Psoas muscle (tissue), 8 donors: ENCODE data around the gene SPC24. TPM values are rescaled to one million over a fixed set of nuclear protein-coding genes. Genes with fewer than 3 reads are reported as not detected.

Experiments used
- ATAC-seq, 4 donors: fragments of 200-7000 bp; cut with Tn5 transposase; one replicate each; pipeline ENCODE4 v1.9.1; 2020; ENCODE audit warnings: moderate library complexity in 3 of 4, mild to moderate bottlenecking in 2 of 4
- DNase-seq, 2 donors: peaks; one replicate each; pipeline ENCODE4 v3.0.0-alpha.2; 2020
- H3K27ac ChIP-seq: fragments of 200-600 bp; one replicate; pipeline ENCODE4 v1.8.0; 2022
- H3K27me3 ChIP-seq, 3 donors: fragments of 200-600 bp in 1 of 3; one replicate each; pipeline versions ENCODE4 v1.6.1 to v1.8.0; 2013 to 2022; ENCODE audit warnings: low read length in 2 of 3, mild to moderate bottlenecking in 2 of 3, moderate library complexity in 1 of 3; ENCODE audit not compliant: insufficient read depth in 3 of 3
- H3K36me3 ChIP-seq, 2 donors: fragments of 200-600 bp in 1 of 2; one replicate each; pipeline versions ENCODE4 v1.6.1 to v1.8.0; 2013 to 2022; ENCODE audit warnings: low read depth in 1 of 2, mild to moderate bottlenecking in 1 of 2, moderate library complexity in 1 of 2; ENCODE audit not compliant: insufficient read depth in 1 of 2
- H3K4me1 ChIP-seq: fragments of 200-600 bp; one replicate; pipeline ENCODE4 v1.8.0; 2022
- H3K4me3 ChIP-seq: fragments of 200-600 bp; one replicate; pipeline ENCODE4 v1.8.0; 2022; ENCODE audit warnings: mild to moderate bottlenecking
- H3K9me3 ChIP-seq: fragments of 200-600 bp; one replicate; pipeline ENCODE4 v1.8.0; 2022
- CTCF ChIP-seq: fragments of 200-600 bp; IDR thresholded peaks from one replicate; pipeline ENCODE4 v1.8.0; 2022; ENCODE audit warnings: antibody characterized with exemption
- WGBS, 3 donors: extraction: QIAGEN DNeasy Blood & Tissue Kit; methylation state at CpG; one replicate each; pipeline versions ENCODE4 v1.1.6 to v1.1.7; 2013; 5-methylcytosine and 5-hydroxymethylcytosine counted together
- intact Hi-C, 2 donors: fragments of 100-400 bp; cut with DNase I; formaldehyde crosslinking; loops; one replicate each; pipeline versions ENCODE4 v1.11.0 to v1.14.2; 2022
- polyA plus RNA-seq, 3 donors: library from polyadenylated mRNA; stranded (reverse); fragments of 200-250 nt; gene quantifications; one replicate each; pipeline ENCODE4 v1.2.3, GENCODE V29; 2013
- total RNA-seq, 4 donors: library from RNA; stranded (reverse); fragmentation: NEBNext Ultra II Directional in 2 of 4; extraction: Animal tissue kit (Norgen Biotek cat#: 25700) in 2 of 4; gene quantifications; one replicate each; pipeline versions ENCODE4 v1.2.1 to v1.2.4, GENCODE V29; 2021 to 2023
- donor health status: healthy with polysubstance abuse.
- donor health status: DM: no; HTN: no; CAD: no; lungs with moderate emphysema.
- donor health status: Bipolar disorder and iron deficiency.
- donor health status: healthy.
- donor health status: DM: yes; HTN: yes; CAD: no.
- donor health status: DM: no; HTN: no; CAD: no.
- donor health status: DM: no; HTN: no; CAD: no.
- donor health status: DM: yes; HTN: yes; CAD: no.

SPC24 gene
- total and polyA plus RNA-seq, 7 donors: 0.14 to 1.7 (median 0.55) TPM

- DNase-seq (no peak), ATAC-seq (no peak)
- intact Hi-C loops: no loop called here
- peaks cover 7% of the 10 kb centered on the region for H3K4me1 ChIP-seq
- H3K36me3 ChIP-seq: peaks cover 0 to 91% of the 10 kb centered on the region in 2 donors
- no peak overlapping the region for H3K4me3 ChIP-seq
- no peak overlapping the region for H3K27ac ChIP-seq
- no peak for TF ChIP-seq CTCF
- no peaks in the 10 kb centered on the region for H3K9me3 ChIP-seq
- 60 to 82% (median 65%) methylated on average over 27 of the region's 27 CpGs for WGBS, 3 donors
- no peaks in the 10 kb centered on the region for H3K27me3 ChIP-seq
Observed at GRCh38 chr19:11174336-11174735, 18.8 kb upstream of the SPC24 start.

- peaks cover under 1% of the 10 kb centered on the region for H3K4me1 ChIP-seq
- no peak for TF ChIP-seq CTCF
- ATAC-seq: no peak
- no peak overlapping the region for H3K4me3 ChIP-seq
- no peaks in the 10 kb centered on the region for H3K27me3 ChIP-seq
- DNase-seq: no peak
- H3K9me3 ChIP-seq: no peaks in the 10 kb centered on the region
- 78 to 82% (median 78%) methylated on average over 8 of the region's 8 CpGs for WGBS, 3 donors
- H3K36me3 ChIP-seq: peaks cover 0 to 97% of the 10 kb centered on the region in 2 donors
- no peak overlapping the region for H3K27ac ChIP-seq
- intact Hi-C loops: no loop called here
Observed at GRCh38 chr19:11173516-11174155, 18.1 kb upstream of the SPC24 start.

- peaks cover 0 to 96% of the 10 kb centered on the region in 2 donors for H3K36me3 ChIP-seq
- intact Hi-C loops: no loop called here
- WGBS, 3 donors: 69 to 80% (median 69%) methylated on average over 6 of the region's 6 CpGs
Observed at GRCh38 chr19:11172576-11172975, 17.0 kb upstream of the SPC24 start.

GRCh38 chr19:11171144-11171543 lies 15.6 kb upstream of the SPC24 start:
- no peak overlapping the region for H3K27ac ChIP-seq
- TF ChIP-seq CTCF: no peak
- H3K9me3 ChIP-seq: no peaks in the 10 kb centered on the region
- no peak for ATAC-seq
- intact Hi-C loops: no loop called here
- 63 to 76% (median 66%) methylated on average over 5 of the region's 5 CpGs for WGBS, 3 donors
- no peaks in the 10 kb centered on the region for H3K27me3 ChIP-seq
- H3K4me3 ChIP-seq: no peak overlapping the region
- no peak for DNase-seq
- H3K36me3 ChIP-seq: peaks cover 0 to 96% of the 10 kb centered on the region in 2 donors
- H3K4me1 ChIP-seq: peaks cover 5% of the 10 kb centered on the region

More at GRCh38 chr19:11172576-11172975, 17.0 kb upstream of the SPC24 start:
- ATAC-seq (no peak), DNase-seq (no peak)
- no peaks in the 10 kb centered on the region for H3K9me3 ChIP-seq
- no peak overlapping the region for H3K4me3 ChIP-seq
- H3K4me1 ChIP-seq: no peaks in the 10 kb centered on the region
- H3K27me3 ChIP-seq: no peaks in the 10 kb centered on the region
- no peak for TF ChIP-seq CTCF
- no peak overlapping the region for H3K27ac ChIP-seq
